Measurements from ENCODE around the gene FAM171A1.
A peak's percentile ranks its signal among the peaks of the same experiment; 100 is the strongest.
"Not testable (repeated sequence)": the region's sequence is repeated elsewhere in the genome, so short reads cannot be mapped to it uniquely, and the experiment has no call there.

FAM171A1 gene

GRCh38 chr10:15237351-15237750, 133.7 kb downstream of the FAM171A1 start:
- DNase-seq: no peak

GRCh38 chr10:15236340-15236739, 134.7 kb downstream of the FAM171A1 start:
- DNase-seq: no peak

- DNase-seq: no peak
These were observed 138.8 kb downstream of the FAM171A1 start for GRCh38 chr10:15232279-15232678.

- DNase-seq: no peak
These were observed 139.7 kb downstream of the FAM171A1 start for GRCh38 chr10:15231426-15231825.

GRCh38 chr10:15230257-15230656, 140.8 kb downstream of the FAM171A1 start:
- no peak for DNase-seq

- no peak for DNase-seq
These were observed 141.8 kb downstream of the FAM171A1 start for GRCh38 chr10:15229268-15229667.

GRCh38 chr10:15228426-15228825, 142.7 kb downstream of the FAM171A1 start:
- no peak for DNase-seq

GRCh38 chr10:15227611-15228372, 143.3 kb downstream of the FAM171A1 start:
- DNase-seq: no peak

GRCh38 chr10:15225511-15225910, 145.6 kb downstream of the FAM171A1 start:
- DNase-seq: no peak

GRCh38 chr10:15224948-15225347, 146.1 kb downstream of the FAM171A1 start:
- DNase-seq: no peak

- no peak for DNase-seq
These were observed 147.9 kb downstream of the FAM171A1 start for GRCh38 chr10:15223174-15223573.

GRCh38 chr10:15222511-15222910, 148.6 kb downstream of the FAM171A1 start:
- DNase-seq: no peak

GRCh38 chr10:15220445-15220844, 150.6 kb downstream of the FAM171A1 start:
- no peak for DNase-seq

GRCh38 chr10:15216700-15217099, 154.4 kb downstream of the FAM171A1 start:
- DNase-seq: no peak

- no peak for DNase-seq
These were observed 156.9 kb downstream of the FAM171A1 start for GRCh38 chr10:15214237-15214636.

- no peak for DNase-seq
These were observed 157.6 kb downstream of the FAM171A1 start for GRCh38 chr10:15213461-15213861.

- no peak for DNase-seq
These were observed 159.6 kb downstream of the FAM171A1 start for GRCh38 chr10:15211464-15211979.

- DNase-seq: no peak
These were observed 160.6 kb downstream of the FAM171A1 start for GRCh38 chr10:15210521-15210920.

- peak; percentile 65 for DNase-seq
These were observed 161.1 kb downstream of the FAM171A1 start for GRCh38 chr10:15209827-15210509.

- no peak for DNase-seq
These were observed 162.9 kb downstream of the FAM171A1 start for GRCh38 chr10:15208221-15208620.

- DNase-seq: not testable (repeated sequence)
These were observed 163.7 kb downstream of the FAM171A1 start for GRCh38 chr10:15207410-15207809.

GRCh38 chr10:15202639-15203038, 168.4 kb downstream of the FAM171A1 start:
- DNase-seq: no peak

- DNase-seq: not testable (repeated sequence)
These were observed 168.8 kb downstream of the FAM171A1 start for GRCh38 chr10:15202301-15202621.

- no peak for DNase-seq
These were observed 169.3 kb downstream of the FAM171A1 start for GRCh38 chr10:15201589-15202300.
